Measurements from ENCODE around the gene P4HA1.

Gene P4HA1

GRCh38 chr10:72976886-72977285 lies 119.8 kb downstream of the P4HA1 start:
- no peak for DNase-seq

Data from CD4-positive, alpha-beta T cell treated with Interleukin-15 for 1 hour (primary cell).